SU-DHL-6 (cell line): ENCODE results near the gene ACSF3.

ENCODE experiments used
- H2AFZ ChIP-seq: fragments of 200-600 bp; sonication (generic); 2 replicates; pipeline ENCODE4 v1.6.1; 2014; ENCODE audit warnings: low read depth, mild to moderate bottlenecking, moderate library complexity, mixed read lengths, antibody characterized with exemption, low read length; ENCODE audit not compliant: severe bottlenecking
- H3F3A ChIP-seq: fragments of 200-600 bp; shearing (Covaris generic); 2 replicates; pipeline ENCODE4 v1.6.0; 2016; ENCODE audit warnings: antibody characterized with exemption, mild to moderate bottlenecking; ENCODE audit not compliant: insufficient read depth
- H3K27ac ChIP-seq: fragments of 200-600 bp; sonication (generic); 2 replicates; pipeline ENCODE4 v1.5.1; 2016; ENCODE audit warnings: low read depth, mild to moderate bottlenecking, low read length, moderate library complexity, mixed read lengths
- H3K27me3 ChIP-seq: fragments of 200-600 bp; sonication (generic), shearing (Covaris generic); 2 replicates; pipeline ENCODE4 v1.6.0; 2014; ENCODE audit warnings: mild to moderate bottlenecking, low read length
- H3K36me3 ChIP-seq: fragments of 200-600 bp; sonication (generic); 2 replicates; pipeline ENCODE4 v1.6.1; 2014; ENCODE audit warnings: mild to moderate bottlenecking, low read length, mixed read lengths
- H3K4me2 ChIP-seq: fragments of 300-600, 200-600 bp; shearing (Covaris generic), sonication (generic); 2 replicates; pipeline ENCODE4 v1.6.0; 2014; ENCODE audit warnings: low read length, low read depth, mild to moderate bottlenecking; ENCODE audit not compliant: poor library complexity, severe bottlenecking
- H3K4me3 ChIP-seq: fragments of 200-600 bp; sonication (generic); 2 replicates; pipeline ENCODE4 v1.5.1; 2014; ENCODE audit warnings: antibody characterized with exemption, low read length, mild to moderate bottlenecking, mixed read lengths; ENCODE audit not compliant: insufficient read depth, poor library complexity, severe bottlenecking
- H3K79me2 ChIP-seq: fragments of 200-600 bp; sonication (generic); 2 replicates; pipeline ENCODE4 v1.6.1; 2014; ENCODE audit warnings: mild to moderate bottlenecking, low read length, moderate library complexity; ENCODE audit not compliant: insufficient read depth
- H3K9ac ChIP-seq: fragments of 200-600 bp; sonication (generic); 2 replicates; pipeline ENCODE4 v1.7.0; 2014; ENCODE audit warnings: mild to moderate bottlenecking, low read length
- H3K9me2 ChIP-seq: fragments of 200-600 bp; sonication (generic); replicated peaks from 2 replicates; pipeline ENCODE4 v1.6.1; 2014; ENCODE audit warnings: low read length; ENCODE audit not compliant: insufficient read depth
- H3K9me3 ChIP-seq: fragments of 200-600 bp; sonication (generic); 2 replicates; pipeline ENCODE4 v1.6.1; 2014; ENCODE audit warnings: low read length, mixed read lengths; ENCODE audit not compliant: insufficient read depth
- H4K20me1 ChIP-seq: fragments of 200-600 bp; sonication (generic); 2 replicates; pipeline ENCODE4 v1.6.1; 2014; ENCODE audit warnings: low read depth, mild to moderate bottlenecking, antibody characterized with exemption, low read length, moderate library complexity, mixed read lengths
- EZH2phosphoT487 ChIP-seq: fragments of 200-600 bp; sonication (generic), shearing (Covaris generic); conservative IDR thresholded peaks from 2 replicates; pipeline ENCODE4 v1.6.1; 2018; ENCODE audit warnings: mild to moderate bottlenecking, antibody characterized with exemption, low read length, moderate library complexity, mixed read lengths
- TF ChIP-seq, protein P1 (sequence below): fragments of 200-600 bp; sonication (generic); IDR thresholded peaks from one replicate; pipeline ENCODE4 v1.5.1; 2017; ENCODE audit warnings: antibody characterized with exemption, mild to moderate bottlenecking, low read length, moderate library complexity; ENCODE audit not compliant: insufficient read depth, poor library complexity, severe bottlenecking

Gene ACSF3

DNA sequence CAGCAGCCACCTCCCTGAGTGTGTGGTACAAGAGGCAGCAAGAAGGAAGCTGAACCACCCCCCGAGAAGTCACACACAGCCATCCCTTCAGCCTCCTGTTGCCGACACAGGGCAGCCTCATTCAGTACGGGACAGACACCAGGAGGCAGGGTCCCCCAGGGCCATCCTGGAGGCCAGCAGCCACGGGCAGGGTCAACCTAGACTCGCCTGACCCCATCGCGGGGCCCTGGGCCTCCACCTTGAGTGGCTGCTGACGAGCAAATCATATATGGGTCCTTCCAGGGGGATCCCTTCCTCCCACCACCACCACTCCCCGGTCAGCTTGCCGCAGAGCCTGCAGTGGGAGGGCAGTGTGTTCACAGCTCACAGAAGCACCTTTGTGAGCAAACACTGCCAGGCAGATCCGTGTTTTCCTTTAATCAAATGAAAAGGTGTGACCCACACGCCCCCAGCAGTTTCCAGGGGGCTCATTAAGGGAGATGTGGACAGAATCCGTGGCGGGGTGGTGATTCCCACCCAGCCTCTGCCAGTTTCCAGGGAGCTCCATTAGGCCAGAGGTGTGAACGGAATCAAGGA is 5.6 kb upstream of the ACSF3 start:
- no peak overlapping the region for H3K4me2 ChIP-seq
- H3K36me3 ChIP-seq, result no peaks in the 10 kb centered on the region
- H2AFZ ChIP-seq, result no peak overlapping the region
- no peaks in the 10 kb centered on the region for H3F3A ChIP-seq
- H3K9me3 ChIP-seq, result no peaks in the 10 kb centered on the region
- no peak overlapping the region for H3K27ac ChIP-seq
- H3K4me3 ChIP-seq, result no peak overlapping the region
- no peaks in the 10 kb centered on the region for H3K9me2 ChIP-seq
- no peak overlapping the region for H3K9ac ChIP-seq
- TF ChIP-seq EZH2phosphoT487, result no peak
- TF ChIP-seq, protein P1, sequence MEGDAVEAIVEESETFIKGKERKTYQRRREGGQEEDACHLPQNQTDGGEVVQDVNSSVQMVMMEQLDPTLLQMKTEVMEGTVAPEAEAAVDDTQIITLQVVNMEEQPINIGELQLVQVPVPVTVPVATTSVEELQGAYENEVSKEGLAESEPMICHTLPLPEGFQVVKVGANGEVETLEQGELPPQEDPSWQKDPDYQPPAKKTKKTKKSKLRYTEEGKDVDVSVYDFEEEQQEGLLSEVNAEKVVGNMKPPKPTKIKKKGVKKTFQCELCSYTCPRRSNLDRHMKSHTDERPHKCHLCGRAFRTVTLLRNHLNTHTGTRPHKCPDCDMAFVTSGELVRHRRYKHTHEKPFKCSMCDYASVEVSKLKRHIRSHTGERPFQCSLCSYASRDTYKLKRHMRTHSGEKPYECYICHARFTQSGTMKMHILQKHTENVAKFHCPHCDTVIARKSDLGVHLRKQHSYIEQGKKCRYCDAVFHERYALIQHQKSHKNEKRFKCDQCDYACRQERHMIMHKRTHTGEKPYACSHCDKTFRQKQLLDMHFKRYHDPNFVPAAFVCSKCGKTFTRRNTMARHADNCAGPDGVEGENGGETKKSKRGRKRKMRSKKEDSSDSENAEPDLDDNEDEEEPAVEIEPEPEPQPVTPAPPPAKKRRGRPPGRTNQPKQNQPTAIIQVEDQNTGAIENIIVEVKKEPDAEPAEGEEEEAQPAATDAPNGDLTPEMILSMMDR, result no peak
- H3K27me3 ChIP-seq, result no peaks in the 10 kb centered on the region
- no peaks in the 10 kb centered on the region for H4K20me1 ChIP-seq
- no peaks in the 10 kb centered on the region for H3K79me2 ChIP-seq

DNA sequence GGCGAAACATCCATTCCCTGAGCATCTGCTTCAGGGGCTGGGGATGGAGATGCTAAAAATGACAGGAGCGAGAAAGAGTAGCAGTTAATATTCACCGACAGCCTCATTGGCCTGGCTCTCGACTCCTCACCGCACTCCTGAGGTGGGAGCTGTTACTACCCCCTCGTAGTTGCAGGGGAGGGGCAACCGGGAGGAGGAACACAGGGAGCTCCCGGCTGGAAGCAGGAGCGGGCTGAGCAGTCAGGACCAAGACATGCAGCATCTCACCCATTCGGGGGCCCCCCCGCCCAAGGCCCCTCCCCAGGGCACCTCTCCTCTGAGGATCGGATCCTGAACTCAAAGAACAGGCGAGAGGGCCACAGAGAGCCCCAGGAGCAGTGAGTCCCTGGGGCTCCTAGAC is 4.5 kb upstream of the ACSF3 start:
- no peak overlapping the region for H3K4me2 ChIP-seq
- no peak overlapping the region for H3K27ac ChIP-seq

DNA sequence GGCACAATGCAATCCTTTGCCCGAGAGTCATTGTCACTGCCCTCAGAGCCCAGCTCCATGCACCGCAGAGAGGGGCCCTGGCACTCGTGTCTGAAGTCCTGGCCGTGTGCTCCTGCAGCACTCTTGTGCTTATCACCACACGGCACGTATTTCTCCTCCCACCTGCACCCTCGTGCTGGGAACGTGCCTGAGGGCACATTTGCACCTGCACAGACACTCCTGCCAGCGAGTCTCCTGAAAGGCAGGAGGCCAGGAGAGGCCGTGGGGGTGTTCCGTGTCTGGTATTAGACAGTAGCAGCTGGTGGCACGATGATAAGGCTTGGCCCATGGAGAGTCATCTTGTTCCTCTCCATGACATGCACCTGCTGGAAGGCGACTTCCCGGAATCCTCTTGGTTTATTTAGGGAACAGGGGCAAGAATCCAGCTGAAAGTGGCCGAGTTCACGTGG is 3.4 kb upstream of the ACSF3 start:
- no peak overlapping the region for H3K4me2 ChIP-seq
- no peaks in the 10 kb centered on the region for H3K9me2 ChIP-seq
- H3K27ac ChIP-seq, result no peak overlapping the region
- no peak overlapping the region for H3K4me3 ChIP-seq
- no peaks in the 10 kb centered on the region for H3K27me3 ChIP-seq
- peaks cover 10% of the 10 kb centered on the region for H3K79me2 ChIP-seq
- no peak overlapping the region for H2AFZ ChIP-seq
- H3K9ac ChIP-seq, result no peak overlapping the region
- no peak for TF ChIP-seq EZH2phosphoT487
- TF ChIP-seq, protein P1, result no peak
- peaks cover 11% of the 10 kb centered on the region for H3F3A ChIP-seq
- no peaks in the 10 kb centered on the region for H4K20me1 ChIP-seq
- H3K36me3 ChIP-seq, result no peaks in the 10 kb centered on the region
- H3K9me3 ChIP-seq, result no peaks in the 10 kb centered on the region

More for the DNA sequence above, 4.5 kb upstream of the ACSF3 start:
- H3K4me3 ChIP-seq, result no peak overlapping the region
- no peak overlapping the region for H2AFZ ChIP-seq
- H3K9me2 ChIP-seq, result no peaks in the 10 kb centered on the region
- peaks cover under 1% of the 10 kb centered on the region; the same call in 1 of the 2 replicates for H3F3A ChIP-seq
- H4K20me1 ChIP-seq, result no peaks in the 10 kb centered on the region
- H3K79me2 ChIP-seq, result peaks cover 1% of the 10 kb centered on the region
- no peaks in the 10 kb centered on the region for H3K9me3 ChIP-seq
- no peak overlapping the region for H3K9ac ChIP-seq
- H3K27me3 ChIP-seq, result no peaks in the 10 kb centered on the region
- no peak for TF ChIP-seq EZH2phosphoT487
- TF ChIP-seq, protein P1, result no peak
- no peaks in the 10 kb centered on the region for H3K36me3 ChIP-seq
